ENCODE results near the gene SLC2A13.

SLC2A13 gene

DNA sequence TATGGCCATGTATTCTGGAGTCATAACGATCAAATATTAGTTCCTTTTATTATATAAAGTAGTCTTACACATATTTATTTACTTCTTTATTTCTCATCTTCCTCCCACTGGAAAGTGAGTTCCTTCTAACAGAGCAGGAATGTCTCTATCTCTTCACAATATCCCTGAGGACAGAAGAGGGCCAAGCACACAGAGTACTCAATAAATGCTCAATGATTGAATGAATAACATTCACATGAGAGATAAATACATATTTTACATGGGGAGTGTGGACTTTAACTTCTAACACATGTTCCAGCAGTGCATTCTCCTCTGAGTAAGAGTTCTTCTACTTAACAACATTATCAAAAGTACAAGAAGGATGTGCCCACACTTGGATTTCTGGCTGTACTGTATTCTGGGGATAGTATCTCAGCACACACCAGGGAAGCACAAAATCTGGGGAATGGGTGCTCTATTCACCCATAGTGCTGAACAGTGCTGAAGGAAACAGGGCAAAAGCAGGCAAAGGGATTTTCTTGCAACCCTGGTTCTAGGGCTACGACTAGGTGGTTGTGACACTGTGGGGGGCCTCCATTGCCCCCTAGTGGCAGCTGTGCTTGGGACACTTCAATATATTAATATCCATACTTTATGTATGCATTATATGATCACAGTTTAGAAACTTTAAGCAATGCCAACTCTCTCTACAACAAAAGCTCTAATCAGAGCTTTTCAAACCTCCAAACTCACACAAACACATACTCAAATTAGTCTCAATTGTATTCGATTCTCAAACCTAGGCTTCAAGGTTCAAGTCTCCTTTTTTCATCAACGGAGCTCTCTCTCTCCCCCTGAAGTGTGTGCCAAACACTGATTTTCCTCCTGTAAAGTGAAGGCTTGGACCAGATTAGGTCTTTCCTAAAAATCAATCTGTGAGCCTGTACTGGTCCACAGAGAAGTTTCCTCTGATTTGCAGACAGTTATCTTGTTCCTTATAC lies 115.5 kb downstream of the SLC2A13 start:
- peak; percentile 40 for DNase-seq (ENCODE audit: low spot score)

DNA sequence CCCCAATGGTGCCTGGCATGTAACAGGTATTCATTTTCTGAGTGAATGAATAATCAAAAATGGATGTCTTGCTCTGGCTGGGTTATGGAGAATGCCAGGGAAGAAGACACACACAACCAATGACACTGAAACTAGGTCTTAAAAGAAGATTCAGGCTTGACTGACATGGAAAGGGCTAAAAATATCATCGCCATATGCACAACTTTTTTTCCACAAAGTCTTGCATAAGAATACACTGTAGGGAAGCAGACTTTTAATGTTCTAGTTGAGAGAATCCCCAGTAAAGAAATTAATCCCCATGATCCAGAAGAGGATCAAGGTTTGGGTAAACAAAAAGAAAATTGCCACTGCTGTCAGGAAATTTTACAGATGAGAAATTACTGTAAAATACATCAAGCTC lies 116.4 kb downstream of the SLC2A13 start:
- no peak for DNase-seq (ENCODE audit: low spot score)

DNA sequence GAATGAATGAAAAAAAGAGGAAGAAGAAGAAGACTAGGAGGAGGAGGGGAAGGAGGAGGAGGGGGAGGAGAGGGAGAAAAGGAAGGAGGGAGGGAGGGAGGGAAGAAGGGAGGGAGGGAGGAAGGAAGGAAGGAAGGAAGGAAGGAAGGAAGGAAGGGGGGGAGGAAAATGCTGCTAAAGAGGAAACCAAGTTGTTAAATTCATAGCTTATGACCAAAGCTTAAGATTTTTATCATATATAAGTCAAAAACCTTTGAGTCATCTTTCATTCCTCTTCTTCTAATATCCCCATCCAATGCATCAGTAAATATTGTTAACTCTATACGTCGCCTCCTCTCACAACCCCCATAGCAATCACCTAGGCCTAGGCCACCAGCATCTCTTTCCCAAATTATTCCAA lies 117.3 kb downstream of the SLC2A13 start:
- DNase-seq (ENCODE audit: low spot score), result no peak

DNA sequence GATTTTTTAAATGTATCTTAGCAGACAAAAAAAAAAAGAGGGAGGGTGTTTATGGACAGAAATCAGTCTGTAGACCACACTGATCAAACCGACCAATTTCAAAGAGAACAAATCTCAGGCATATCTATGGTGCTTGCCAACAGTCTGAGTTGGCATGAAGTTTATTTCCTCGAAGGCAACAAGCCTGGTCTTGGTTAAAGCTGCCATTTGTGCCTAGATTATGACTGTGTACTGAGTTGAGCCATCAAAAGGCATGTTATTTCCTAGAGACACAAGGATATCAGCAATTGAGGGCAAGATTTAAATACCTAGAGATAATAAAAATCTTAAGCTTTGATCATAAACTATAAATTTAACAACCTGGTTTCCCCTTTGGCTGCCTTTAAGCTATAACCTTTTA lies 119.2 kb downstream of the SLC2A13 start:
- no peak for DNase-seq (ENCODE audit: low spot score)

DNA sequence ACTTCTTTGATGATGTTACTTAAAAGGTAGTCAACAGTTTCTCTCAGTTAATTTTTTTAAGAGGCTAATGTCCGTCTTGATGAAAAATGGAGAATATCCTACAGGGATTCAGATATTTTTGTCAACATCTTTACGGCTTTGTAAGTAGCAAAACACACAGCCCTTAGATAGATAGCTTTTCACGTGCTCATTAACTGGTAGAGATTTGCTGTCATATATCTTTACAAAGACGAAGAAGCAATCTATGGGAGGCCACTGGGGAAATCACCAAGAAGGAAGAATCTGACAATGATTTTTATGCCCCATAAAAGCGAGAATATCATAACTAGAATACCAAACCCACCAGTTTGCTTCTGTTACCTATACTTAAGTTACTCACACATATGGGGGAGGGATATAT lies 121.2 kb downstream of the SLC2A13 start:
- no peak for DNase-seq (ENCODE audit: low spot score)

DNA sequence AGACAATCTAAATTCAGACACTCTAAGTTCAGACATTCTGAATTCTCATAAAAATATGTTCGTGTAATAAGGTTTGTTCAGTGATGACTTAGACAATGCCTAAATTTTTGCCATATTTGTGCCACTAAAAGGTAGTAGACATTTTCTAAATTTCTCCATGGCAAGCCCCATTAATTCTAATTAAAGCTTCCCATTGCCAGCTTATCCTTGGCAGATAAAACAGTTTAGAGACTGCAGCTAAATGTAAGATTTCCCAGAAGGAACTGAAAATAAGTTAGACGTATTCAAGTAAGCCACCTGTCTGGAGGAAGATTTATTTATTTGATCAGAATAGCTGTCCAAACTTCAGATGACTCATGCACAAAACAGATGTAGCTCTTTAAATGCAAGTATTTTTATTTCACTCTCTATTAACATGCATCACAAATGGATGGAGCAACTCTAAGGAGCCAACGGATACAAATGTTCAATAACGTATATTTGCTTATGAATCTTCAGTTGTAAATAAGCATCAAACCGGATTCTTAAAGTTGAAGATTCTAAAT lies 130.4 kb downstream of the SLC2A13 start:
- DNase-seq (ENCODE audit: low spot score), result no peak

DNA sequence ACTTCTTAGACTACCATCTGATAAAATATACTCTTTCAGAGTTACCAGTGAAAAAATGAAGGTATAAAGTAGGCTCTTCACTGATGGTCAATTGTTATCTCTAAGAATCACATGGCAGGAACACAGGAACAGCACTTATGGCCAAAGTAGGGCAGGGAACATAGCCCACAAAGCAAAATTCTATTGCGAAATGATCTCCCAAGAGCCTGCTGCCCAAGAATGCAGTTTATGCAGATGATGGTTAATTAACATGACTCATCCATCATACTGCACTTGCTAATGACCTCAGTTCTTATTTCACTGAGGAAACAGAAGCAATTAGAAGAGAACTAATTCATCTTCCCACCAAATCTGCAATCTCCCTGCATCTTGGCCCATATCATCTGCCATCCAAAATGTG lies 133.8 kb downstream of the SLC2A13 start:
- no peak for DNase-seq (ENCODE audit: low spot score)

DNA sequence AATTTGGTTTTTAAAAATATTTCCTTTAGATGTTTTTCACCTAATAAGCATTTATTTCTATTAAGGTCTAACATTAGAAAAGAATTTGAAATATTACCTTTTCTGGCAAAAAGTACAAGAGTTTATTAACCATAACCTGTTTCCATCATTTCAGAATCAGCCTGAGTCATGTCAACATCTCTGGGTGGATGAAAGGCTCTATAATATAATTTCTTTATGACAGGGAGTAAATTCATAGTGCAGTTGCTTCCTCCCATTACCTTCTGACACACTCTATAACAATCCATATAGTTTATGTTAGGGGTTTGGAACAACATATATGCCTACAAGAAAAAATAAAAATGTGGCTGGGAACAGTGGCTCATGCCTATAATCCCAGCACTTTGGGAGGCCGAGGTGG lies 134.5 kb downstream of the SLC2A13 start:
- no peak for DNase-seq (ENCODE audit: low spot score)

DNA sequence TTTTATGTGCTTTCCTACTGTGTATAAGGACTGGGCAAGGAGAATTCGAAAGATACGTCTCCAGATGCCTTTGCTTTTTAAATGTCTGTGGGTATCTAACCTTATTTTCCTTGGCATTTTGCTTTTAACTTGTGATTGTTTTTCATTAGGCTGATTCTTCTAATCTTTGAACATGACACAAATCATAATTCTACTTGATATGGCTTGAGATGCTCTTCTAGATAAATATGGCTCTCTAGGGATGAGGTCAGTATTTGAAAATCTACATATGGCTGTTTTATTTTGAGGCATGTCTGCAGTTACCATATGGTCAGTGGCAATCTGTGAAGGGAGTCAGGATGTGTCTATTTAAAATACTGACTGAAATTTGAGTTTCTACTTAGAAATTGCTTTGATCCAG lies 139.2 kb downstream of the SLC2A13 start:
- DNase-seq (ENCODE audit: low spot score), result no peak

DNA sequence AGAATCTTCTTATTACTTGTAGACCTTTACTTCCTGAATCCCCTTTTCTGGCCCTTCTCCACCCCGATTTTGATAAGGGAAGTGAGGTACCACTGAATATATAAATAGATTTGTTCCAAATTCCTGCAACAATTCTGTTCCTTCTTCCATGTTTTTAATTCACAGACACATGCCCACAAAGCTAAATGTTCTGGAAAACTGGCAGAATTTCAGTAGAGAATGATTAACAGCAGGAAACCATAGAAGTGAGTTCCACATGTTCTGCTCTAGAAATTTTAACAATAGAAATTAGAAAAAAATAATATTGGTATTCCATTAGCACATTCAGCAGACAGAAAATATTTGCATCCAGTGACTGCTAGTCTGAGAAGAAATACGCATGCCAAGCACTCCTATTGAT lies 139.6 kb downstream of the SLC2A13 start:
- no peak for DNase-seq (ENCODE audit: low spot score)

DNA sequence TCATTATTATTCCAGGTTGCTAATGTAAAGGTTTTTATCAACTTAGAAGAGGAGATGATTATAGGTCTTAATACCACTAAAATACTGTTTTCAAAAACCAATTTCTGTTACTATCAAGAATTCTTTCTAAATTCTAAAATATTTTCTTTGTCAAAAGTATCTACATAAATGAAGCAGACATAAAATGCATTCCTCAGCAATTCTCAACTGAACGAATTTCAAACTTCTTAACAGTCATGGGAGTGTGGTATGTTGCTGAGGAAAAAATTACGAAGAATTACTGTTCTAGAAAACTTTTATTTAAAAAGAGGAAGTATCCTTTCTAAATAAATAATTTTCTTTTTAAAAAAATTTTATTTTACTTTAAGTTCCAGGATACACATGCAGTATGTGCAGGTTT lies 146.4 kb downstream of the SLC2A13 start:
- DNase-seq (ENCODE audit: low spot score), result no peak

DNA sequence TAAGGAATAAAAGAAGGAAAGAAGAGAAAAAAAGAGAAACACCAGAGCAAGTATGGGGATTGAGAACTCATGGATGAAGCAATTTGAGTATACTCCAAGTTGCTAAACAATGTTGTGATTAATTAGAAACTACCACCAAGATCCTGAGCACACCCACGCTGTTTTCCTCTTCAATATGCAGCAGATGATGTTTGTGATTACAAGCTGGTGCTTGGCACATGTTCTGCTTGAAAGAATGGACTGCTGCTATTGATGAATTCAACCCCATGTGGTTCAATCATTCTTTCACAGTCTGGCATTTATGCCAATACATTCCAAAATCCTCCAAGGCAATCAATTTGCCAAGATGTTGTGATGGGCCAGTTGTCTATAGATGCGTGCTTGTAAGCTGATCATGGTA lies 146.8 kb downstream of the SLC2A13 start:
- no peak for DNase-seq (ENCODE audit: low spot score)

DNA sequence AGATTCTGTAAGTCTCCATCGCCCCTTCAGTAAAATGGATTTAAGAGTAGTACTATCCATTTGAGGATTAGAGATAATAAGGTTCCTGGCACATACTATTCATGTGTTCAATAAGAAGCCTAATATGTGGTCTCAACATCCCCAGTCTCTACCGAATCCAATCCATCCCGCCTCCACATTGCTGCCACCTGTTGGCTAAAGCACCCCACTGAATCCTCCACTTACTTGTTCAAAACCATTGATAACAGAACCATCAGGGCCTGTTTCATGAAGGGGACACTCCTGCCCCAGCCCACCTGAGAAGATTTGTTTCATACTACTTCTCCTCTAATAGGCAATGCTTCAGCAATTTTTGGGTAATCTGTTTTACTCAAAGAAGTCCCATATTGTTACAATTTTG lies 147.5 kb downstream of the SLC2A13 start:
- no peak for DNase-seq (ENCODE audit: low spot score)

DNA sequence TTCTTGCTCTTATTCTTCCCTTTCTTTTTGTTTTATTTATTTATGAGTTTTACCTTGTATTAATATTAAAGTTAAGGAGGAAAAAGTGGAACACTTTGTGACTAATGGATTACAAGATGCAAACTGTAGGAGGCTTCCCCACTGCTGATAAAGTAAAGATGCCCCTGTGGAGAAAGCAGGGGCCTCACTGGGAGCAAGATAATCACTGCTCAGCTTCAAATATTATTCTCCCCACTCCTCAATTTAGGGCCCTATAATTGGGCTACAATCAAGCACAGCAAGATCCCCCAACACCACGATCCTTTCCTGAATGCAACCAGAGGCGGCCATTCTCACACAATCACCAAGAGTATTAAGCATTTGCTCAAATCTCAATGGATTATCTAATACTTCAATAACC lies 149.2 kb downstream of the SLC2A13 start:
- no peak for DNase-seq (ENCODE audit: low spot score)

DNA sequence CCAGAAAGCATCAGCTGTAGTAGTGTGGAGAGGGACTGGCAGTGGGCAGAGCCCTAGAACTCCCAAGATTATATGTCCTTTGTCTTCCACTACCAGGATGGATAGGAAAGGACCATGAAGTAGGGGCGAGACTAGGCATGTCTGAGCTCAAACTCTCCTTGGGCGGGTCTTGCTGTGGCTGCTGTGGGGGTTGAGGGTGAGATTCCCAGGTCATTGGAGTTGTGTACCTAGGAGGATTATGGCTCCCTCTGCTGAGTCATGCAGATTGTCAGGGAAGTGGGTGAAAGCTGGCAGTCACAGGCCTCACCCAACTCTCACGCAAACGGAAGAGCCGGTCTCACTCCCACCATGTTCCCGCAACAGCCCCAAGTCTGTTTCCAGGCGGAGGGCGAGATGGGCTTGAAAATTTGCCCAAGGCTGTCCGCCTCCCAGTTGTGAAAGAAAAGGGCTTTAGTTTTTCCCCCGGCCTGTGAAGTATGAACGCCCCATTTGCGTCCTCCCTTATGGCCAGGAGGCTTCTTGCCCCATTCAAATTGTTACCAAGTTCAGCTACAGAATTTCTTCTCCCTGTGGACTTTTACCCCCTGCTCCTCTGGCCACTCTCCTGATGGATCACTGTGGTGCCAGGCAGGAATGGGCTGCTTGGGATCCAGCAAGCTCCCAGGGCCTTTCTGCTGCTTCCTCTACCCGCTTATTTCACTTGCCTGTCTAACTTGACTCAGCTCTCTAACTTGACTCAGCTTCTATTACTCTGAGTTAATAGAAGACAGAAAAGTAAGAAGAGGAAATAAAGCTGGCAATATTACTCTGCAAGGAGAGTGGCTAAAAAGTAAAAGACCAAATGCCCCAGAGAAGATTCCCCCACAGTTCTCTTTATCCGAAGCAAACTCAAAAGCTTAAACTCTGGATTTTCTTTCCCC lies 159.3 kb downstream of the SLC2A13 start:
- no peak for DNase-seq (ENCODE audit: low spot score)

DNA sequence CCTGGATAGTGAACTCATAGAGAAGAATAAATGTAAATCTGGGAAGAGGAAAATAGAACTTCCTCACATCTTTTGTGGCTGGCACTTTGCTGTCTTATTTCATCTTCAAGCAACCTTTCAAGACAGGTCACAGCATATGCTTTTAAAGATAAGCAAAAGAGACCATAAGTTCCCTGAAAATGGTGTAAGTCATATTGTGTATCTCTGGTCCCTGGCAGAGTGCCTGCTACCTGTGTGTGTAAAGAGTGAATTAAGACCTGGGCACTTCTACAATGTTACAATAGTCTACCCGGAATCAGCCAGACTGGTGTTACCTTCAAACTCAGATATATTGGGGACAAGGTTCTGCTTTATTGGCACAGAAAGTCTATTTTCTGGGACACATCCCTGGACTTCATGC lies 168.8 kb downstream of the SLC2A13 start:
- no peak for DNase-seq (ENCODE audit: low spot score)

DNA sequence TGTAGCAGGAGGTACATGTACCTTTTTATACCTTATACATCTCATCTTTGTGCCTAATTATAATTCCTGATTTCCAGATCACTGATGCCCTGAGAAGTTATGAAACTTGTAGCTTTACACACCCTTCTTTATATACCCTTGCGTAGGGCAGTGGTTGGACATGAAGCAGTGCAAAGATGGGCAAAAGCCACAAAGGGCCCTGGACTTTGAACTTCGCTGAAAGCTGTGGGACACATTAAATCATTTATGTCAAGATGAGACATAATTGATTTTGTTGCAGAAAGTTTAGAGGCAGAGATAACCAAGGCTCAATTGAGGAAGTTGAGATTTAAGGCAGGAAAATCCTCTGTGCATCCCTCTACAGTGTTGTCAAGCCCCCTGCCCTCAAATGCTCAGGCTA lies 170.0 kb downstream of the SLC2A13 start:
- DNase-seq (ENCODE audit: low spot score), result no peak

DNA sequence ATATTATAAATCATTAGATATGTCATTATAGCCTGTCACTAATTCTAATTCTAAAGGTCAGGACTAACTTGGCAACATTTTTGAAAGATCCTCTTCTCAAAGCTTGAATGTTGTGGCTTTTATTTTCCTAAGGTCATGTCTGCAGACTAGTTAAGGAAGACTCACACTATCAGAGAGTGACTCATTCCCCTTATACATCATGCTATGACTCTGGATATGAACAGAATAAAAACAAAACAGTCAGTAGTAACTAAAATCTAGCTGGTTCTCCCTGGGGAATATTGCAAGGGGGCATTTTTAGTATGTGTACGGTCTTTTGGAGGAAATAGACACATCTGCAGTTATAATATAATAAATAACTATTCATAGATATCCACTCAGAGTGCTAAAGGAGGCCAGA lies 170.6 kb downstream of the SLC2A13 start:
- peak; percentile 30 for DNase-seq (ENCODE audit: low spot score)

DNA sequence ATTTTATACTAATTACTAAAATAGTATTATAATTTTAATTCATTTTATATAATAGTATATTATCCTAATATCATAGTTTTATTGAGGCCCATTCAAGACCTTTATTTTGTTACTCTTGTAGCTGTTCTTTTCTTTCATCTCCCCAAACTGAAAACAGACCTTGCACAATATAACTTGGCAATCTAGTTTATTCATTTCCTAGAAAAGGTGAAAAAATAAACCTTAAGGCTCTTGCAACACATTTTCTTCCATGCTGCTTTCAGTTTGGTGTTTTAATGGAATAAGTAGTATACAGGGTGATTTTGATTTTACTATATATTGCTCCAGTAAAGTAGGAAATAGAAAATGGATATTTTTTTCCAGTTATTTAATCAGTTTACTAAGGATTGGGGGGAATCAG lies 174.0 kb downstream of the SLC2A13 start:
- DNase-seq (ENCODE audit: low spot score), result no peak

DNA sequence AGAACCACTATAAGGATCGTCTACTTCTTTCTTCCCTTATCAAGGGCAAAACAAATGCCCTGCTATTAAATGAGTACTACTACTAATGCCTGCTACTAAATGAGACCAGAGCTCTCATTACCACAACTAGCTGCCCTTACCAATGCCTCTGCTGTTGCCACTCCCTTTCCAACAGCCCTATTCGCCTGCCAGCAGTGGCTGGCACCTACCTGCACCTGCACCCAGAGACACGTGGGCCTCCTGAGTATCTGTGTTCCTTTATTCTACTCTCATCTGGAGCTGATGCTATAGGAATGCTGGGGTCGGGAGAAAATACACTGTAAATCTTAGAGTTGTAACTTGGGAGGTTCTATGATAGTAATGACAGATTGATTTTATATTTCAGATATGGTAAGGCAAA lies 174.7 kb downstream of the SLC2A13 start:
- no peak for DNase-seq (ENCODE audit: low spot score)

DNA sequence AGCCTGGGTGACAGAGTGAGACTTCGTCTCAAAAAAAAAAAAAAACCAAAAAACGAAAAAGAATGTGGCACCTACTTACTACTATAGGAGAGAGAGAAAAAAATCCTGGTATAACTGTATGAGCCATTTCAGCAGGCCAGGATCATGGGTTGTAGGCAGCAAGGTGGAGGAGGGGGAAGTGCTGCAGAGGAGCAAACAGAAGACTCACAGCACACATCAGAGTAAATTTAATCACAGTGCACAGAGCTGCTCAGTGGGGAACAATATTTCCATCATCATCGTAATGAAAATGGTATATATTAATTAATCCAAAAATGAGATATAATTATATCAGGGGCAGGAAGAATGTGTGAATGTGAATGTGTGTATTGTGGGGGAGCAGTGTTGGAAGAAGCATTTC lies 175.8 kb downstream of the SLC2A13 start:
- DNase-seq (ENCODE audit: low spot score), result no peak

DNA sequence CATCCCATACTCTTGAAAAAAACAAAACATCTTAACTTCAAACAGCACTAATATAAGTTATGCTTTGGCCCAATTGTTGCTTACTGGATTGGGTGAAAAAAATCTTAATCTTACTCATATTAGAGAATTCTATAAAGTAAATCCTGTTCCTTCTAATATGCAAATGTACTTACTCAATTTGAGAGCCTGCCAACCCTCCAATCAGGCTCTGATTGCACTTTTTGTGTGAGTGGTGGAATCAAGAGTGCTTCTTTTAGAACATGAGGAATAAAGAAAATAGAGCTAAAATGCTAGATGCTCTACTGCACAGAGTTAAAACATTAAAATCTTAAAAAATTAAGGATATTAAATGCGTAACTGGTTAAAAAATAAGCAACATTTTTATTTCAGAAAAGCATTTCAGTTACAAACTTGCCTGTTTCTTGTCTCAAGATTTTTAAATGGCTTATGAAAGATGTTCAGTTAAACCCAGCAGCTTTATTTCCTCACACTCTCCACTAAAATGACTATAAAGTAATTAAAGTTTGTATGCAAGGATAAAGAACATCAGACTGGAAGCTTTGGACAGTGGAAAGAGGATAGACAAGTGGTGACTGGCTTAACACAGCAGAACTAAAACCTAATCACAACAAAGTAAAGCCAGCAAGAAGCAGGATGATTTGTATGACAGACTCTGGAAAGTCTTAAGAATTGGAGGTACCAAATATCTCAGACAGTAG lies 177.5 kb downstream of the SLC2A13 start:
- DNase-seq (ENCODE audit: low spot score), result no peak

Measured in hepatic stellate cell (primary cell).